HepG2 (cell line): ENCODE measurements around the gene RP2. TPM values are rescaled to one million over a fixed set of nuclear protein-coding genes. Genes with fewer than 3 reads are reported as not detected.

ENCODE experiments used
- ATAD3A ChIP-seq: sonication (generic); formaldehyde crosslinking; IDR thresholded peaks from 2 replicates; pipeline ENCODE4 v1.4.0; 2020; ENCODE audit warnings: missing genetic modification reagents
- ATF6 ChIP-seq: sonication (generic); formaldehyde crosslinking; conservative IDR thresholded peaks from 2 replicates; pipeline ENCODE4 v1.4.0; 2020; ENCODE audit warnings: missing genetic modification reagents
- GRHL1 ChIP-seq: sonication (generic); formaldehyde crosslinking; conservative IDR thresholded peaks from 2 replicates; pipeline ENCODE4 v1.8.0; 2022; ENCODE audit warnings: missing genetic modification reagents
- IKZF4 ChIP-seq: sonication (generic); formaldehyde crosslinking; IDR thresholded peaks from 2 replicates; pipeline ENCODE4 v1.5.1; 2020; ENCODE audit warnings: borderline replicate concordance, mild to moderate bottlenecking, low read depth, missing genetic modification reagents; ENCODE audit errors: not compliant biosample characterization
- MAX ChIP-seq: IDR thresholded peaks from 2 replicates; pipeline ENCODE4 v1.6.1; 2012; ENCODE audit warnings: inconsistent platforms
- NR2F6 ChIP-seq, 2 experiments: IDR thresholded peaks; 2 replicates each; pipeline ENCODE4 v1.6.1; 2016; ENCODE audit warnings: antibody characterized with exemption in 1 of 2, mild to moderate bottlenecking in 1 of 2
- PATZ1 ChIP-seq: sonication (generic); formaldehyde crosslinking; IDR thresholded peaks from 2 replicates; pipeline ENCODE4 v1.4.0; 2020; ENCODE audit warnings: missing genetic modification reagents
- SP4 ChIP-seq: sonication (generic); formaldehyde crosslinking; IDR thresholded peaks from 2 replicates; pipeline ENCODE4 v1.8.1; 2023; ENCODE audit warnings: mild to moderate bottlenecking, missing genetic modification reagents
- TFDP1 ChIP-seq: IDR thresholded peaks from 2 replicates; pipeline ENCODE4 v1.6.1; 2016; ENCODE audit warnings: missing compliant biosample characterization, missing genetic modification reagents, borderline replicate concordance
- UBTF ChIP-seq: sonication (generic); formaldehyde crosslinking; IDR thresholded peaks from 2 replicates; pipeline ENCODE4 v1.4.0; 2020; ENCODE audit warnings: mild to moderate bottlenecking, missing genetic modification reagents
- ZNF574 ChIP-seq: sonication (generic); formaldehyde crosslinking; IDR thresholded peaks from 2 replicates; pipeline ENCODE4 v1.4.0; 2020; ENCODE audit warnings: missing genetic modification reagents
- ZNF780A ChIP-seq: sonication (generic); formaldehyde crosslinking; IDR thresholded peaks from 2 replicates; pipeline ENCODE4 v1.8.0; 2022; ENCODE audit warnings: mild to moderate bottlenecking, missing genetic modification reagents, moderate library complexity
- ZNF790 ChIP-seq: sonication (generic); formaldehyde crosslinking; IDR thresholded peaks from 2 replicates; pipeline ENCODE4 v1.8.0; 2022; ENCODE audit warnings: missing genetic modification reagents, mild to moderate bottlenecking, borderline replicate concordance
- ZNF883 ChIP-seq: sonication (generic); formaldehyde crosslinking; IDR thresholded peaks from 2 replicates; pipeline ENCODE4 v1.5.1; 2020; ENCODE audit warnings: mild to moderate bottlenecking, missing genetic modification reagents; ENCODE audit errors: not compliant biosample characterization
- polyA plus RNA-seq, 8 experiments: library from polyadenylated mRNA; depleted of rRNA in 3 of 8; stranded (reverse) in 7 of 8; unstranded in 1 of 8; fragments of >200 nt; fragmentation: Illumina TruSeq in 4 of 8; extraction: Trizol in 4 of 8; gene quantifications; 2 replicates each; pipeline versions ENCODE4 v1.2.1 to v1.2.3, GENCODE V29; 2011 to 2016; ENCODE audit warnings: low read depth in 4 of 8, missing spikeins in 1 of 8, mixed read lengths in 1 of 8; ENCODE audit not compliant: insufficient read depth in 1 of 8
- total RNA-seq, 5 experiments: library from RNA; depleted of rRNA; stranded (reverse); fragments of >200 nt; fragmentation: Illumina TruSeq; extraction: Trizol; gene quantifications; 2 replicates each; pipeline ENCODE4 v1.2.3, GENCODE V29; 2016; ENCODE audit warnings: low read depth in 1 of 5

RP2 gene
- total and polyA plus RNA-seq, 2 of the 13 experiments (the other 11 are each of a cell fraction or from before 2014, with no cell fraction given): 5.0 to 9.9 TPM

GRCh38 chrX:46912098-46912602 is 75.3 kb downstream of the RP2 start, which contains the start of gene JADE3 (continued):
- peak; percentile 45; the same call in 1 of the 2 replicates for TF ChIP-seq UBTF (CRISPR knock-in tag)
- TF ChIP-seq GRHL1 (CRISPR knock-in tag): no peak
- no peak for TF ChIP-seq SP4 (CRISPR knock-in tag)
- no peak for TF ChIP-seq ATF6
- TF ChIP-seq PATZ1 (CRISPR knock-in tag): 0 out of 2 replicates have a peak, but pooled peaks have one; percentile 24
- peak; percentile 98 for TF ChIP-seq ZNF574
- no peak for TF ChIP-seq ZNF790 (CRISPR knock-in tag)
- TF ChIP-seq ZNF883: no peak
- TF ChIP-seq ATAD3A (CRISPR knock-in tag): no peak
- 0 out of 2 replicates have a peak, but pooled peaks have one; percentile 39 for TF ChIP-seq TFDP1 (CRISPR knock-in tag)
- TF ChIP-seq ZNF780A (CRISPR knock-in tag): no peak
- no peak for TF ChIP-seq IKZF4
- peak; percentile 33; the same call in 1 of the 2 replicates for TF ChIP-seq MAX
- TF ChIP-seq NR2F6 (IDR thresholded peaks at IDR 0.05): no peak
- no peak for TF ChIP-seq NR2F6 (CRISPR knock-in tag; IDR thresholded peaks at IDR 0.05)
